IPS-18c (cell line): ENCODE measurements around the gene EXOC2.

Source experiments
- H3K4me3 ChIP-seq: 2 replicates; pipeline ENCODE4 v1.7.0; 2013; ENCODE audit warnings: low read depth, mild to moderate bottlenecking, low read length, moderate library complexity; ENCODE audit not compliant: insufficient read depth
- H3K9me3 ChIP-seq: one replicate; pipeline ENCODE4 v1.6.1; 2013; ENCODE audit warnings: mild to moderate bottlenecking, low read length, moderate library complexity; ENCODE audit not compliant: control insufficient read depth, insufficient read depth

EXOC2 gene

GRCh38 chr6:505374-505773 is 187.6 kb downstream of the EXOC2 start:
- no peak overlapping the region for H3K4me3 ChIP-seq
- no peaks in the 10 kb centered on the region for H3K9me3 ChIP-seq

GRCh38 chr6:504446-504980 is 188.4 kb downstream of the EXOC2 start:
- Histone ChIP-seq H3K9me3 (no peaks in the 10 kb centered on the region), H3K4me3 (no peak overlapping the region)

- no peak overlapping the region for H3K4me3 ChIP-seq
- H3K9me3 ChIP-seq, result no peaks in the 10 kb centered on the region
Measured at GRCh38 chr6:503610-504362, 189.2 kb downstream of the EXOC2 start.

- no peak overlapping the region for H3K4me3 ChIP-seq
Measured at GRCh38 chr6:502761-503160, 190.2 kb downstream of the EXOC2 start.

GRCh38 chr6:501891-502601 is 190.9 kb downstream of the EXOC2 start:
- H3K4me3 ChIP-seq, result no peak overlapping the region
- H3K9me3 ChIP-seq, result no peaks in the 10 kb centered on the region

More at GRCh38 chr6:502761-503160, 190.2 kb downstream of the EXOC2 start:
- H3K9me3 ChIP-seq, result no peaks in the 10 kb centered on the region

GRCh38 chr6:499617-500016 is 193.3 kb downstream of the EXOC2 start:
- no peak overlapping the region for H3K4me3 ChIP-seq
- no peaks in the 10 kb centered on the region for H3K9me3 ChIP-seq

- H3K4me3 ChIP-seq, result no peak overlapping the region
- no peaks in the 10 kb centered on the region for H3K9me3 ChIP-seq
Measured at GRCh38 chr6:498795-499231, 194.1 kb downstream of the EXOC2 start.

GRCh38 chr6:497258-497657 is 195.7 kb downstream of the EXOC2 start:
- H3K4me3 ChIP-seq, result no peak overlapping the region

GRCh38 chr6:496649-497048 is 196.3 kb downstream of the EXOC2 start:
- no peaks in the 10 kb centered on the region for H3K9me3 ChIP-seq
- H3K4me3 ChIP-seq, result no peak overlapping the region

More at GRCh38 chr6:497258-497657, 195.7 kb downstream of the EXOC2 start:
- no peaks in the 10 kb centered on the region for H3K9me3 ChIP-seq

GRCh38 chr6:494394-494793 is 198.5 kb downstream of the EXOC2 start:
- Histone ChIP-seq H3K4me3 (no peak overlapping the region), H3K9me3 (no peaks in the 10 kb centered on the region)

- Histone ChIP-seq H3K9me3 (no peaks in the 10 kb centered on the region), H3K4me3 (no peak overlapping the region)
Measured at GRCh38 chr6:493840-494239, 199.1 kb downstream of the EXOC2 start.

GRCh38 chr6:492816-493414 is 200.0 kb downstream of the EXOC2 start:
- no peak overlapping the region for H3K4me3 ChIP-seq
- H3K9me3 ChIP-seq, result no peaks in the 10 kb centered on the region

- no peak overlapping the region for H3K4me3 ChIP-seq
- no peaks in the 10 kb centered on the region for H3K9me3 ChIP-seq
Measured at GRCh38 chr6:492178-492577, 200.8 kb downstream of the EXOC2 start.

- H3K9me3 ChIP-seq, result no peaks in the 10 kb centered on the region
- H3K4me3 ChIP-seq, result no peak overlapping the region
Measured at GRCh38 chr6:491233-491632, 201.7 kb downstream of the EXOC2 start.

- Histone ChIP-seq H3K9me3 (no peaks in the 10 kb centered on the region), H3K4me3 (no peak overlapping the region)
Measured at GRCh38 chr6:490251-491037, 202.5 kb downstream of the EXOC2 start.

GRCh38 chr6:489762-490161 is 203.2 kb downstream of the EXOC2 start:
- Histone ChIP-seq H3K9me3 (no peaks in the 10 kb centered on the region), H3K4me3 (no peak overlapping the region)

- Histone ChIP-seq H3K4me3 (no peak overlapping the region), H3K9me3 (no peaks in the 10 kb centered on the region)
Measured at GRCh38 chr6:489001-489400, 203.9 kb downstream of the EXOC2 start.
